Fibroblast of villous mesenchyme (primary cell): Measurements from ENCODE around the gene SIK2. TPM values are rescaled to one million over a fixed set of nuclear protein-coding genes. Genes with fewer than 3 reads are reported as not detected.
A peak's percentile ranks its signal among the peaks of the same experiment; 100 is the strongest.

ENCODE experiments used
- DNase-seq: peaks from one replicate; pipeline ENCODE4 v3.0.0-alpha.2; 2010; ENCODE audit warnings: low read depth
- H3K4me3 ChIP-seq: 2 replicates; pipeline ENCODE4 v1.5.1; 2011; ENCODE audit warnings: low read depth, mild to moderate bottlenecking, low read length
- CTCF ChIP-seq: IDR thresholded peaks from 2 replicates; pipeline ENCODE4 v1.5.1; 2012; ENCODE audit warnings: low read depth, mild to moderate bottlenecking, low read length; ENCODE audit not compliant: insufficient read depth
- total RNA-seq: library from RNA; depleted of rRNA; stranded (reverse); fragments of >200 nt; gene quantifications from 2 replicates; pipeline ENCODE4 v1.2.3, GENCODE V29; 2012

The SIK2 gene
- total RNA-seq, 1 donor = 16.0 TPM

GRCh38 chr11:111631024-111631665 lies 28.9 kb downstream of the SIK2 start:
- TF ChIP-seq CTCF = no peak
- no peak for DNase-seq
- H3K4me3 ChIP-seq = no peak overlapping the region

GRCh38 chr11:111631666-111632039 lies 29.4 kb downstream of the SIK2 start:
- no peak overlapping the region for H3K4me3 ChIP-seq
- TF ChIP-seq CTCF = no peak
- peak; percentile 69 for DNase-seq

GRCh38 chr11:111632516-111633220 lies 30.4 kb downstream of the SIK2 start:
- TF ChIP-seq CTCF = no peak
- H3K4me3 ChIP-seq = no peak overlapping the region
- no peak for DNase-seq

- no peak overlapping the region for H3K4me3 ChIP-seq
- DNase-seq = no peak
- TF ChIP-seq CTCF = no peak
Measured at GRCh38 chr11:111633248-111633647, 31.0 kb downstream of the SIK2 start.

GRCh38 chr11:111633756-111634362 lies 31.6 kb downstream of the SIK2 start:
- TF ChIP-seq CTCF = no peak
- DNase-seq = no peak
- H3K4me3 ChIP-seq = no peak overlapping the region

- peak; percentile 27 for DNase-seq
- no peak for TF ChIP-seq CTCF
- H3K4me3 ChIP-seq = no peak overlapping the region
Measured at GRCh38 chr11:111634981-111635705, 32.9 kb downstream of the SIK2 start.
